Cardiac septum (tissue), 1 donor: ENCODE results near the gene NOP16. TPM values are rescaled to one million over a fixed set of nuclear protein-coding genes. Genes with fewer than 3 reads are reported as not detected.
"Not testable (repeated sequence)": the region's sequence is repeated elsewhere in the genome, so short reads cannot be mapped to it uniquely, and the experiment has no call there.

Source experiments
- DNase-seq: peaks from one replicate; pipeline ENCODE4 v3.0.0-alpha.2; 2020; ENCODE audit warnings: low spot score
- intact Hi-C: fragments of 100-400 bp; cut with DNase I; formaldehyde crosslinking; loops from one replicate; pipeline ENCODE4 v1.14.0; 2022
- total RNA-seq: library from RNA; stranded (reverse); fragmentation: NEBNext Ultra II Directional; extraction: Animal tissue kit (Norgen Biotek cat#: 25700); gene quantifications from one replicate; pipeline ENCODE4 v1.2.1, GENCODE V29; 2021
- donor health status: DM: no; HTN: no; CAD: no.

NOP16 gene
- total RNA-seq, 1 donor from 2014 or later, result 22.5 TPM

DNA sequence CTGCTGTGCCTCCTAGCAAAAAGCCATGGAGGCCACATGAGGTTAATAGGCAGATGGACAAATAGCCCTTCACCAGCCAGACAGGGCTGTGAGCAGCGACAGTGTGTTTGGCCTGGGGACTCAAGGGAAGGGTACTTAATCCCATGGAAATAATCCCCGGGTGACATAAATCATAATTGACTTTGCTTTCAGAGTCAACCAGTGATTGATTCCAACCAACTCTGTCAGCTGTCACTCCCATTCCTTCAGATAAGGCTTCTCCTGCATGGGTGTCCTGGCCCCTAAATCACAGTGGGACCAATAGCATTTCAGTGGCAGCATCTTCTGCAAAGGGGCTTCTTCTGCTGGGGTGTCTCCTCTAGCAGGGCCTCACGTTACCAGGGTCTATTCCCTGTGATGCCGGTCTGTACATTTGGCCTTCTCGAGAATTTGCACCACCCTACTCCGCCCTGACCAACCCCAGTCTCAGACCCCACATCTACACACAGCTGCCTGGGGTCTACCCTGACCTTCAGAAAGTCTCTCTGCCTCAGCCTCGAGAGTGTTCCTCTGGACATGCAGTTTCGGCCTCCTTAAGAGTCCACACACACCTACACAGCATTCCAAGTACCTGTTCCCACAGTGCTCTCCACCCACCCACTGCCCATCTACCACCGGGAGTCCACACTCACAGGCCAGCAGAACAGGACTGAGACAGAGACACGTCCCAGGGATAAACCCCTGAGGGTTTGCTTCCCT lies 24.3 kb upstream of the NOP16 start:
- intact Hi-C loops, result loop anchor here (1.0 kb wide), 1 partner anchor 51 kb away; the partner anchor contains the start of gene KIAA1191
- no peak for DNase-seq

DNA sequence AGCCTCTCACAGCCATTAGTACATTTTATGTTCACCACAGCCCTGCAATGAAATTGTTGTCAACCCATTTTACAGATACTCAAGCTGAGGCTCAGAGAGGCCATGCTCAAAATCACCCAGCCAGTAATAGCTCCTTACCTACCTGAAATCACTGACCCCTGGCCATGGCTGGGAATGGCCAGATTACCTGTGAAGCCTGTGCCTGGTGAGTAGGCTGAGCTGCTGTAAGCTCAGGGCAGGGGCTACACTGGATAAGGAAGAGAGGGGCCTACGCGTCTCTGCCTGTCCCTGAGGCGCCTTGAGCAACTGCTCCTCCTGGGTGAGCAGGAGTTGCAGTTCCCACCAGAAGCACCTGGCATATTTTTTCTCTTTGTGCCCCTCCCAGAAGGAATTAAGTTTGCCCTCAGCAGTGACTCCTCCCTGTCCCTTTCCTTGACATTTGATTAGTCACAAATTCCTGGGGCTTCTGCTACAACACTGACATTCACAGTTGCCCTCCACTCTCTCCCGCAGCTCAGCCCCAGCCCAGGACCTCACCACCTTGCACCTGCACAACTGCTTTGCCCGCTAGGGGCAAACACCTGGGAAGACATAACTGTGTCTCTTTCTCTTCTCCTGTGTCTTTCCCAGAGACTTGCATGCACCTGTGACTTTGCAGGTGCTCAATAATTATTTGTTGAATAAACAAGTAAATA lies 22.2 kb upstream of the NOP16 start:
- intact Hi-C loops, result no loop called here

DNA sequence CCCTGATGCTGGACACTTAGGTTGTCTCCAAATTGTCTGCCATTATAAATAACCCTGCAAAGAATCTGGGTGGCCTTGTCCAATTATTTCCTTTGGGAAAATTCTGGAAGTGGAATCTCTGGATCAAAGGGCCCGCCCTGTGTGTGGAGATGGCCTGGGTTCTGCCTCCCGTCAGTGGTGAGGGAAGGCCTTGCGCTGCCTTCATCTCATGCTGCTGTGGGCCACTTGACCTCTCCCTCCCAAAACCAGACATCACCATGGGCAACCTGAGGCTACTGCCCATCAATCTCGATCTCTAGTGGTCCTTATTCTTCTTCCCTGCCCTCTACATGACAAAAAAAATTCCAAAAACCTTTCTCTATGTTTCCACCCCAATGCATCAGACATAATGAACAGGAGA lies 21.4 kb upstream of the NOP16 start:
- DNase-seq, result no peak
- intact Hi-C loops, result no loop called here

More for the DNA sequence above, 22.2 kb upstream of the NOP16 start:
- DNase-seq, result no peak

DNA sequence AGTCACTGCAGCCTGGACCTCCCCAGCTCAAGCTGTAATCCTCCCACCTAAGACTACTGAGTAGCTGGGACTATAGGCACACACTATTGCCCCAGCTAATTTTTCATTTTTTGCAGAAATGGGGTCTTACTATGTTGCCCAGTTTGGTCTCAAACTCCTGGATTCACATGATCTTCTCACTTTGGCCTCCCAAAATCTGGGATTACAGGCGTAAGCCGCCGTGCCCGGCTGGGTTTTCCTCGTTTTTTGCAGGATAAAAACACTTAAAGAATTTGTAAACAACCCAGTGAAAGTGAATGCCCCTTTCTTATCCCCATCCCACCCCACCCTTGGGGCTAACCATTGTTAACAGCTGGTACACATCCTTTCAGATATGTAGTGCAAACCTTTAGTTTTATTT lies 20.2 kb upstream of the NOP16 start:
- intact Hi-C loops, result no loop called here
- no peak for DNase-seq

DNA sequence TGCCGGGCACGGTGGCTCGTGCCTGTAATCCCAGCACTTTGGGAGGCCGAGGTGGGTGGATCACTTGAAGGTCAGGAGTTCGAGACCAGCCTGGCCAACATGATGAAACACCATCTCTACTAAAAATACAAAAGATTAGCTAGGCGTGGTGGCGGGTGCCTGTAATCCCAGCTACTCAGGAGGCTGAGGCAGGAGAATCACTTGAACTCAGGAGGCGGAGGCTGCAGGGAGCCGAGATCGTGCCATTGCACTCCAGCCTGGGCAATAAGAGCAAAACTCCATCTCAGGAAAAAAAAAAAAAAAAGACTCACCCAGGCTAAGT lies 19.8 kb upstream of the NOP16 start:
- intact Hi-C loops, result not testable (repeated sequence)

DNA sequence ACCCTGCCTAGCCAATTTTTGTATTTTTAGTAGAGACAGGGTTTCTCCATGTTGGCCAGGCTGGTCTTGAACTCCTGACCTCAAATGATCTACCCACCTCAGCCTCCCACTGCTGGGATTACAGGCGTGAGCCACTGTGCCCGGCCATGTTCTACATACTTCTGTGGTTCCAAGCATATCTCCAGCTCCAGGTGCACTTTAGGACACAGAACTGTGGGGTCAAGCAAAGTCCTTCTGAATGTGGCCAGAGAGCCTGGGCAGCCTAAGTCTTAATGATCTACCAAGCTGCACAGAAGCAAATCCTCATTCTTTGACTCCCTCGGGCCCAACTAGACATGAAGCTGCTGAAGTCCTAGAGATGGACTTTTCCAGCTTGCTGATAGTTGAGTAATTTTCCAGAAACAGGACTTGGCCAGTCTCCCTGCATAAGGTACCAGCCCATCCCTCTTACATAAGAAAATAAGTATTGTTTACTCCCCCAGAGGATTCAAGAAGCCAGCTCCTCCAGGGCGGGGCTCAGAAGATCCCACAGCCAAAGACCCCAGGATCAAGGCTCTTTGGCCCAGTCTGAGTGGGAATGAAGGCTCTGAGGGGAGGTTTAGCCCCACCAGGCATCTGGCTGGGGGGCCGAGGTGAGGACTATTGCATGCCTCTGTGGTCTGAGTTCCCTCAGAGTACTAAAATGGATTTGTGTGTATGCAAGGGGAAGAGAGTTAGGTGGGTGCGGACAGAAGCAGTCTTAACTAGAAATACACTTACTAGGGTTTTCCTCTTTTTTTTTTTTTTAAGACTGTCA lies 19.3 kb upstream of the NOP16 start:
- intact Hi-C loops, result no loop called here
- no peak for DNase-seq

More for the DNA sequence above, 19.8 kb upstream of the NOP16 start:
- DNase-seq, result not testable (repeated sequence)

DNA sequence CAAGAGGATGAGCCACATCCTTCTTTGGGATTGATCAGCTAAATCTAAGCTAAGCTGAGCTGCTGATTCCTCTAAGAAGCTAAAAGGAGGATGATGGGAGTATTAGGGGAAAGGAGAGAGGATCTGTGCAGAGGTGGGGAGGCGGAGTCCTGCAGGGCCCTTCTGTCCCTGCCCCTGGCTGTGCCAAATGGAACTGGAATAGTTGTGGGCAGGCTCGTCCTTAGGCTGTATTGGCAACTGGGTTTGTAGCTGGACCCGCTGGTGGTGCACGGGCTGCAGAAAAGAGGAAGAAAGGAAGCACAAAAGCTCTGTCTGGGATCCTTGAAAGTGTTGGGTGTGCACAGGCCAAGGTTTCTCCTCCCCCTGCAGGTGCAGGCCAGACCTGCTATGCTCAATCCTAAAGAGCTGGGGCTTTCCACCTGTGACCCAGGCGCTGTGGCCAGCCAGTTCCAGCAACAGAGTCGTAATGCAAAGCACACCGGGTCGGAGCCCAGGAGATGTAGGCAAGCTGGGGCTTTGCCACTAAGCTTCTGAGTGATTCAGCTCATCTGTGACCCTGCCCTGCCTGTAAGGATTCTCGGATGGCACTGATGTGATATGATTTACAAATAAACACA lies 18.1 kb upstream of the NOP16 start:
- intact Hi-C loops, result no loop called here
- no peak for DNase-seq

DNA sequence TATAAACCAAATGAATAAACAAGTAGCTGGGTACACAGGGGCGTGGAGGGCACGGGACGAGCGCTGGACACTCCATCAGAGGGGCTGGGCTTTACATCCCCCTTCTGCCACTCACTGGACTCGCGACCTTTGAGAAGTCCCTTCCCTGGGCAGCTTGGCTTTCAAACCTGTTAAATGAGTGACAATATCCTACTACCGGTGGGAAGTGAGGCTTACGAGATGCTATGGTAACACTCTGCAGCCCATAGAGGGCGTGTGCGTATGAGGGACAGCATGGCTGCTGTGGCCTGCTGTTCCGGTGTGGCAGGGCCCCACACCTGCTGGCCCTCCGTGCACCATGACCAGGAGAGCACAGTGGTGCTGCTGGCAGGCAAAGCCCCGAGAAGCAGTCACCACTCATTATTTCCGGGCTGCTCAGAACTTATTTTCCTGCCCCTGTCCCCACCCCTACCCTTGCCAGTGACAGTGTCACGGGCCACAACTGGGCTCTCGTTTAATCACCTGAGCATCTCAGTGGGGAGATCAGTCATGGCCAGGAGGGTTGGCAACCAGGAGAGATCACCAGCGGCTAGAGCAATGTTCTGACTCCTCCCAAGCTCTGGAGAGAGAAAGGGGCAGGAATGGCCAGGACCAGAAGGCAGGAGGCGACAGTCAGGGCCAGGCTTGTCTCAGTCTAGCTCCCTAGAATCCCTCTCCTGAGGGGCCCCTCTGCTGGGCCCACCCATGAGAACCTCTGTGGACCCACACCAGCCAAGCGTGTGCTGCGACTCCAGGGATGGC lies 17.4 kb upstream of the NOP16 start:
- intact Hi-C loops, result no loop called here
- no peak for DNase-seq

DNA sequence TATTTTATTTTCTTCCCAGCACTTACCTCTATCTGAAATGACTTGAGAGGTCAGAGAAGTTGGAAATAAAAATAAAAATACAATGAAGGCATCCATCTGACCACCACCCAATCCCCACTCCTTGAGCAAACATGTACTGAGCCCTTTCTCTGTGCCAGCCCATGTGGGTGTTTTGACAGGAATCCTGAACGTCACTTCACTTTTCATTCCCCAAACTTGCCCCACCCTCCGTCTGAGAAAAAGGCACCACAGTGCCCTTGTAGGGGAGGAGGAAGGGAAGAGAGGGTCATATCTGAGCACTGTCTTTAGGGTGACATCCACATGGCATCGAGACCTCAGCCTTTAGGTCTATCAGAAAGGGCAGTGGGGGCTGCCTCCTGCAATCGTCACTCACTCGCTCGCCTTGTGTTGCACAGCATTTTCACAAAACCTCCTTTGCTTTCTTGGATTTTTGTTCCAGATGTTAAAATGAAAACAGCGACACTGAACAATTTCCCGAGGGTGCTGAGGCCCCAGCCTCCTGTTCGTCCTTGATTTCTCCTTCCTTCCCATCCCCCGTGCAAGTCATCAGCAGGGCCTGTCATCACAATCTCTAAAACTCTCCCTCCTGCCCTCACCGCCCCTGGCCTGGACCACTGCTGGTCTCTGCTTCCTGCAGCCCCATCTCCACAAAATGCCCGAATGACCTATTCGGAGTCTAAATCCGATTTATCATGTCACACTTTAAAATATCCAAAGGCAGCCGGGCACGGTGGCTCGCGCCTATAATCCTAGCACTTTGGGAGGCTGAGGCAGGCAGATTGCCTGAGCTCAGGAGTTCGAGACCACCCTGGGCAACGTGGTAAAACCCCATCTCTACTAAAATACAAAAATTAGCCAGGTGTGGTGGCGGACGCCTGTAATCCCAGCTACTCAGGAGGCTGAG lies 13.1 kb upstream of the NOP16 start:
- DNase-seq, result no peak
- intact Hi-C loops, result no loop called here

DNA sequence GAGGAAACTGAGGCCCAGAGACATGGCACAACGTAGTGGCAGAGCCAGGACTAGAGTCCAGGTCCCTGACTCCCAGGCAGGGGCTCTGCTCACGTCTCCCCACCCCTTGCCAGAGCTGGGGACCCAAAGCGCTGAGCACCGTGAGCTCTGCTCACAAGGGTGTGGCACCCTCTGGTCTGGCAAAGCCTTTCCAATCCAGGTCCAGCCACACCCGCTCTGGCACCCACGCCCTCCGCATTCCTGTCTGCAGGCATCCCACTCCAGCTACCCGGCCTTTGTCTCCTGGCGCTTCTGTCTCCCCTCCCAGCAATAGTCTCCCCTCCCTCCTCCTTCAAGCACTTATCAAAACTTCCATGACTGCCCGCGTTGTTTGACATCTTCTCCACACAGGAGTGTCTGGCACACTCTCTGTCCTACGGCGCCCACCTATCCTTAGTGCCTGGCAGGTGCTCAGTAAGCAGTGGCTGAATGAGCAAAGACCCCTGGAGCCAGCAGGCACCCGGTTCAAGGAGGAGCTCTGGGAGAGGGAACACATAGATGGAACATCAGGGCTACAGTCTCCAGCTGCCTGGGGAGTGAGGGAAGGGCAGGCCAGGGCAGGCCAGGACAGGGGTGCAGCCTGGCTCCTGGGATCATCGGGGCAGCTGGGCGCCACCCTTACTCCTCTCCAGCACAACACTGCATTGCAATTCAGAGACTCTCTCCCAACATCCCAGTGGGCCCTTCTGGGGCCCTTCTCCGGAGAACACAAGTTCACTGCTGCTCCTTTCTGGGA lies 12.2 kb upstream of the NOP16 start:
- intact Hi-C loops, result no loop called here
- no peak for DNase-seq

DNA sequence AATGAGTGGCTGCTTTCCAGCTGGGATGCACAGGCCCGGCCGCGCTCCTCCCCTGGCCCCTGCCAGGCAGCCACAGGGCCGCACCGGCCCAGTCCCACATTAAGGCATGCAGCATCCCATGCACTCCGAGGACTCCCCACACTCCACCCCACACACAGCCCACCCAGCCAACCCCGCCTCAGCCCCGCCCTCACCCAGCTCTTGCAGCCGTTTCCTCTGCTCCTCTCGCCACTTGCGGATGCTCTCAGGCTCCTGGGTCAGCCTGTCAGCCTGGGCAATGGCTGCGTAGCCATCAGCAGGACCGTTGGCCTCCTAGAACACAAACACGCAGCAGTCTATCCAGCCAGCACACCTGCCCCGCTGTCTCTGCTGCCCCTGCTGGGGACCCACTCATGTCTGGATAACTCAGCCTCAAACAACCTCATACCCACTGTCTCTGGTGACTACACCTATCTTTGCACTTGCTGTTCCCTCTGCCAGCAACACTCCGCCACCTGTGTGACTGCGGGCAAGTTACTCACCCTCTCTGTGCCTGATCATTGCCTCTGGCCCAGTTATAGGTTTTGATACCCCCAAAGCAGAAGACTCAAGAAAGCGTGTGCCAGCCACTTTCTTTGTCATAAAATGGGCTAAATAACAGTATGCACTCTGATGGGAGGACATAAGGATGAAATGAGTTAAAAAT lies 9.5 kb upstream of the NOP16 start:
- DNase-seq, result no peak
- intact Hi-C loops, result no loop called here

DNA sequence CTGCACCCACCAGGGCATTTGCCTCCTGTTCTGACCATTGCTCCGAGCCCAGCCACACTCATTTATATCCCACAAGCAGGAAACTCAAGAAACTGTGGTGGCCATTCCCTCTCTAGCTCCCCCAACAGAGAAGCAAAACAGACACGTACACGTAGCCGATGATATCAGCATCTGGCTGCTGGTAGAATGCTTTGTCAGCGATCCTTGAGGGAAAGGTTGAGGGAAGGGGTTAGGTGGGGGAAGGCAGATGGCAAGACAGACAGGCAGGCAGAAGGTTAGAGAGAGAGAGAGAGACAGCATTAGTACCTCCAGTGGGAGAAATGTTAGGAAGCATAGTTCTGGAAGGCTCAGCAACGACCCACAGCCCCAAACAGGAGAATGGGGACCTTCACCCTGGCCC lies 7.9 kb upstream of the NOP16 start:
- intact Hi-C loops, result no loop called here
- no peak for DNase-seq

DNA sequence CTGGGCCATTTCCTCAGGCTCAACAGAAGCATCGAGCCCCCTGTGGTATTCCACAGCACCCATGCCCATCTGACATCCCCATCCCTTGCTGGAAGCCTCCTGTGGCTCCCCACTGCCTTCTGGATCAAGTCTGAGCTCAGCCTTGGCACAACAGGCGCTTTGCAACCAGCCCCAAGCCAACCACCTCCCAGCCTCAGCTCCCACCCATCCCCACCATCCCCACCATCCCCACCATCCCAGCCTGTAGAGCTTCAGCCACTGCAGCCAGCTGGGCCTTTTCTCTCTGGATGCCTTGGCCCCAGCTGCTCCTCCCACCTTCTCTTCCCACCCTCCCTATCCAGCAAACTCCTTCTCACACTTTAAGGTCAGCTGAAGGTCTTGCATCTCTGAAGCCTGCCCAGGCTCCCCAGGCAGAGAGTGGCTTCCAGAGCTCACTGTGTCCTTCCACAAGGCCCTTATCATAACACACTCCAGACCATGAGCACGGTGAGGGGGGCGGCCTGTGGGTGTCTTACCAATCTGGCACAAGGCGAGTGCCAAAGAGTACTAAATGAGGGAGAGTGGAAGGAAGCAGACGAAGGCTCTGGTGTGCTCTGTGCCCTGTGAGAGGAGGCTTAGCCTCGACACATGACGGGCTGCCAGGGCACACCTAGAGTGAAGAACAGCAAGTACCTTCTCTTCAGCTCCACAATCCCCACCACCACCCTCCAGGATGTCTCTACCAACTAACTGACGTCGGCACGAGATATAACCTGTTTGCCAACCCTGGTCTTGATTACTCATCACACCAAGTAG lies 6.7 kb upstream of the NOP16 start:
- intact Hi-C loops, result no loop called here
- DNase-seq, result no peak

DNA sequence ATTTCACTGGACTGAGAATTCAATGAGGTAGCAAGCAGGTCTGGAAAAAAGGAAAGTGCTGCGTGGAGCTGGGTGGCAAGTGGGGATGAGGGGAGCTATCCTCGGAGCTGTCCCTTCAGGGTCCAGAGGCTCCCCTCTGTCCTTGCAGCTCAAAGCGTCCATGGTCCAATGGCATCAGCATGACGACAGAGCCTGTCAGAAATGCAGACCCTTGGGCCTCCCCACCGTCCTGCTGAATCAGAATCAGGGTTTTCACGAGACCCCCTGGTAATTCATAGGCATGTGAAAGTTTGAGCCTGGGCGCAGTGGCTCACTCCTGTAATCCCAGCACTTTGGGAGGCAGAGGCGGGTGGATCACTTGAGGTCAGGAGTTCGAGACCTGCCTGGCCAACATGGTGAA lies 5.7 kb upstream of the NOP16 start:
- no peak for DNase-seq
- intact Hi-C loops, result no loop called here

DNA sequence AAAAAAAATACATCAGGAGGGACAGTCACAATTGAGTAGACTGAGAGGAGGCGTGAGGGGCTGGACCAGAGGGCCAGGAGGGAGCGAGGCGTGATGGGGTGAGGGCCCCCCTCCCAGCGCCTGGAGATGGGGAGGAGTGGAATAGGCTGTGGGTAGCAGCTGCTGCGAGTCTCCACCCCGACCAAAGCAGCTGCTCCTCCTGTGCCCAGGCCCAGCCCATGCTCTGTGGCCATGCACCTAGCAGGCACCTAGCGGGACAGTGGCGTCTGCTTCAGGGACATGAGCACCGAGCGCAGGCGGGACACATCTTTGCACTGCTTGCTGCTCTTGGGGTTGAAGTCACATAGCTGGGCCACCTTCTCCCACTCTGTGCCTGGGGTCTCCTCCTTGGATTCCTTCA lies 4.1 kb upstream of the NOP16 start:
- DNase-seq, result no peak
- intact Hi-C loops, result no loop called here

DNA sequence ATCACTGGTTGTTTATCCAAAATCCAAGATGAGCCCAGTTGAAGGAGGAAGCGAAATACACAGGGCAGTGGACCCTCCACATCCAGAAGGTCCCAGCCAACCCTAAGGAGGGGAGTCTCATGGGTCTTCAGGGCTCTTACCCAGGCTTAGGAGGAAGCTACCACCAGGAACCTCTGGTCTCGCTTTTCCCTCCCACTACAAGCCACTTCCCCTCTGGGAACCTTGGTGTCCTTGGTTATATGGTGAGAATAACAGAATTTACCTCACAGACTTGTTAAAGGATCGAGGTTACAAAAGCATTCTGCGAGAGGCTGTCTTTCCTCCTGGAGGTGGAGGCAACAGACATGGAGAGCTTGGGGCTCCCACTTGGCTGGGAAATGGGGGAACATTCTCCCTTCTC lies 3.6 kb upstream of the NOP16 start:
- intact Hi-C loops, result no loop called here
- no peak for DNase-seq
